MM.1S (cell line): ENCODE results near the gene SAP30BP.

ENCODE experiments used
- EZH2 ChIP-seq: fragments of 300-600 bp; sonication (generic); optimal IDR thresholded peaks from 2 replicates; pipeline ENCODE3; 2017; ENCODE audit warnings: low read depth, mild to moderate bottlenecking, antibody characterized with exemption, low read length, mixed read lengths
- EZH2phosphoT487 ChIP-seq: fragments of 300-600 bp; sonication (generic); IDR thresholded peaks from 2 replicates; pipeline ENCODE4 v1.6.1; 2018; ENCODE audit warnings: antibody characterized with exemption, low read length
- TF ChIP-seq, protein P1 (sequence below): fragments of 300-600 bp; sonication (generic); IDR thresholded peaks from 2 replicates; pipeline ENCODE4 v1.5.1; 2016; ENCODE audit warnings: antibody characterized with exemption, low read length, mixed read lengths

DNA sequence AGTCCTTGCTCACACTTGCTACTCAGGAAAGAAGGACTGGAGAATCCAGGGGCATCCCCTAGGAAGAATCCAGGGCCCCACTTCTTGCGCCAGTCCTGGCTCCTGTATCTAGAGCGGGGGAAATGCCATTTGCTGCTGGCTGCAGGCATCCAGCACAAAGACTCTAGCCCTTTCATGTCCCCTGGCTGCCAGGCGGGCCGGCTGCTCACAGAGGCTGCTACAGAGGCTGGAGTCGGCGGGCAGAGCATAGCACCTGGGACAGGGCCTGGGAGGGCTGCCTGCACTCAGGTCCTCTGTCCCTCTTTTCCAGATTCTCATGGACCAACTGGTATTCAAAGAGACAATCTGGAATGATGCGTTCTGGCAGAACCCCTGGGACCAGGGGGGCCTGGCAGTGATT, 20.1 kb upstream of the SAP30BP start:
- TF ChIP-seq EZH2phosphoT487: no peak
- TF ChIP-seq, protein P1, sequence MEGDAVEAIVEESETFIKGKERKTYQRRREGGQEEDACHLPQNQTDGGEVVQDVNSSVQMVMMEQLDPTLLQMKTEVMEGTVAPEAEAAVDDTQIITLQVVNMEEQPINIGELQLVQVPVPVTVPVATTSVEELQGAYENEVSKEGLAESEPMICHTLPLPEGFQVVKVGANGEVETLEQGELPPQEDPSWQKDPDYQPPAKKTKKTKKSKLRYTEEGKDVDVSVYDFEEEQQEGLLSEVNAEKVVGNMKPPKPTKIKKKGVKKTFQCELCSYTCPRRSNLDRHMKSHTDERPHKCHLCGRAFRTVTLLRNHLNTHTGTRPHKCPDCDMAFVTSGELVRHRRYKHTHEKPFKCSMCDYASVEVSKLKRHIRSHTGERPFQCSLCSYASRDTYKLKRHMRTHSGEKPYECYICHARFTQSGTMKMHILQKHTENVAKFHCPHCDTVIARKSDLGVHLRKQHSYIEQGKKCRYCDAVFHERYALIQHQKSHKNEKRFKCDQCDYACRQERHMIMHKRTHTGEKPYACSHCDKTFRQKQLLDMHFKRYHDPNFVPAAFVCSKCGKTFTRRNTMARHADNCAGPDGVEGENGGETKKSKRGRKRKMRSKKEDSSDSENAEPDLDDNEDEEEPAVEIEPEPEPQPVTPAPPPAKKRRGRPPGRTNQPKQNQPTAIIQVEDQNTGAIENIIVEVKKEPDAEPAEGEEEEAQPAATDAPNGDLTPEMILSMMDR: no peak
- no peak for TF ChIP-seq EZH2
